NCI-H69 (cell line): ENCODE results near the gene ZNF280B.
"Not testable (repeated sequence)": the region's sequence is repeated elsewhere in the genome, so short reads cannot be mapped to it uniquely, and the experiment has no call there.

Source experiments
- DNase-seq: peaks from one replicate; lab custom pipeline; 2025; lab: John Stamatoyannopoulos, UW

The ZNF280B gene

DNA sequence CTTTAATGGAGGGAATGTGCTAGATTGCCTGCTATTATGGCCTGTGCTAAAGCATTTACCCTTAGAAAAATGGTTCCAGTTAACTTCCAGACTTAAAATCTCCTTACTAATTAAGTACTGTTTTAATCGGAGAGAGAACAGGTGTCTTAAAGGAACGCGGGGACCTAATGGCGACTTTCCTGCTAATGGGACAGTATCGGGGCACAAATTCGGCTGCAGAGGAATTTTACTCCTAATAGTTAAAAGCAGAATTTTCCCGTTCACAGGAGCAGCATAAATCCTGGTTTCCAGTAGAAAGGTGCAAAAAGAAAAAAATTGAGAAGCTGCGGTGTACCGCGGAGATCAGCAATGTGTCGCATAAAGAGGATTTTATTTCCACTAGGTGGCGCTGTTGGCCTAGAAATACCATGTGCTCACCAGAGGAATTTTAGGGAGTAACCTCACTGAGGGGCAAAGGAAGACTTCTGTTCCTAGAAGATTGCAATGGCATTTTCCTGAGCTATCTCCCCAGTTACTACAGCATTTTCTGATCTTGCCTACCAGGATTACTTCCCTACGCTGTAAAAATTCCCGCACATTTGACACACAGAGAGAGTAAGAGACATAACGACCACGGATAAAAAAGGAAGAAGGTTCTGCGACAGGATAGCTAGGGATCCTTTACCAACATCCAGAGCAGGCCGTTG, 44.5 kb downstream of the ZNF280B start:
- peak; percentile 76 for DNase-seq

DNA sequence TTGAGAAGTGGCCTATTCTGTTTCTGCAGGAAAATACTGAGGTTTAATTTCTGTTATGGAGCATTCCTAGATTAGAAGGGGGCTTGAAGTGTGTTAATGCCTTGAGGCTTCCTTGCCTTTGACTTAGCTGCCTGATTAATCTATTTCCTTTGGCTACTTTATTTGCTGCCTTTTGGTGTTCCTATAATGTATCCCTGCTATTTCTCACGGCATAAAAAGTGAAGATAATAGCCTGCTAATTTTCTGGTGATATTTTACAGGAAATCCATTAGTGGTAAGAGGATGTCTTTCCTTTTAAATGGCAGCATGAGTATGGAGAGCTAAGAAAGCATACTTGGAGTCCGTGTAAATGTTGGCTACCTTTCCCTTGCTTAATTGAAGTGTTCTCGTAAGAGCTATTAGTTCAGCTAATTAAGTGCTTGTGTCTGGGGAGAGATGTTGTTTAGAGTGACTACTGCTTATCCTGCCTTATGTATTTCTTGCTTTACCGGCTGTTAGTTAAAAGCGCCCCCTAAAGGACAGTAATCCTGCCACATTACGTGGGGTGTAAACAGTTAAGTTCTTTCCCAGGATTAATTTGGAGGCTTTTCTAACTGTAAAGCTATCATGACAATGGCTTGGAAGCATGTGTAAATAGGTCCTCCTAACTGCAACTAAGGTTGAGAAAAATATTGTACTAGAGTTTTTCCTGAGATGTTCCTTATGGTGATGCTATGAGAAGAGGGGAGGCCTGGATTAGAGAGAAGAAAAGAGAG, 45.6 kb downstream of the ZNF280B start:
- DNase-seq, result peak; percentile 75

GRCh38 chr22:22461583-22461982, 47.0 kb downstream of the ZNF280B start:
- no peak for DNase-seq

DNA sequence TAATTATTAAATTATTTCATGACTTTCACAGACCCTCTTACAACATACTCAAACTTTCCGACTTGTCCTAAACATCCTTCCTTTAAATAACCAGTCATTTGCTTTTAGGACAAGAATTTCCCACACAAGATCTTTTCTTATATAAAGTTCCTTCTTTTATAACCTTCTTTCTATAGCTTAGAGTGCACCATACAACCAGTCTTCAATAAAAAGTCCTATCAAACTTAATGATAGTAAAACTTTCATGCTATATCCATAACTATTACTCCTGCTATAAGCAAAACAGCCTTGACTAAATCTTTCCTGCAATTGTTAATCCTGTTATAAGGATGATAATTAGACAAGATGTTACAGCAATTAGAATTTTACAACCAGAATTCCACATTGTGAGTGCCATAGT, 47.4 kb downstream of the ZNF280B start:
- no peak for DNase-seq

DNA sequence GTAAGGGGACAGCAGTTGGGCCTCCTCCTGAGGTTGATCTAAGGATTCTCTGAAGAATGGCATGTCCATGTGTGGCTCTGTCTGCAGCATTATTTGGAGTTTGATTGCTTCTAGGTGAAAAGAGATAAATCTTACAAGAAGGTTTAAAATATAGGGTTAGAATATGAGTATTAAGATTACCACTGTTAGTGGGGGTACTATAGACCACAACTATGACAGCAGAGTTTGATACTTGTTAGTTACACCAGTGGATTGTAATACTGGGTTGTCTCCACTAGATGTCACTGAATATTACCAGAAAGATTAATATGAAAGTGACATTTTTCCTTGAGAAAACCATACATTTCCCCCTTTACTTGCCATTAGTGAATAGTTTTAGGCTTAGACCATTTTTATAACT, 47.9 kb downstream of the ZNF280B start:
- DNase-seq, result peak; percentile 30

GRCh38 chr22:22460060-22460459, 48.5 kb downstream of the ZNF280B start:
- no peak for DNase-seq

DNA sequence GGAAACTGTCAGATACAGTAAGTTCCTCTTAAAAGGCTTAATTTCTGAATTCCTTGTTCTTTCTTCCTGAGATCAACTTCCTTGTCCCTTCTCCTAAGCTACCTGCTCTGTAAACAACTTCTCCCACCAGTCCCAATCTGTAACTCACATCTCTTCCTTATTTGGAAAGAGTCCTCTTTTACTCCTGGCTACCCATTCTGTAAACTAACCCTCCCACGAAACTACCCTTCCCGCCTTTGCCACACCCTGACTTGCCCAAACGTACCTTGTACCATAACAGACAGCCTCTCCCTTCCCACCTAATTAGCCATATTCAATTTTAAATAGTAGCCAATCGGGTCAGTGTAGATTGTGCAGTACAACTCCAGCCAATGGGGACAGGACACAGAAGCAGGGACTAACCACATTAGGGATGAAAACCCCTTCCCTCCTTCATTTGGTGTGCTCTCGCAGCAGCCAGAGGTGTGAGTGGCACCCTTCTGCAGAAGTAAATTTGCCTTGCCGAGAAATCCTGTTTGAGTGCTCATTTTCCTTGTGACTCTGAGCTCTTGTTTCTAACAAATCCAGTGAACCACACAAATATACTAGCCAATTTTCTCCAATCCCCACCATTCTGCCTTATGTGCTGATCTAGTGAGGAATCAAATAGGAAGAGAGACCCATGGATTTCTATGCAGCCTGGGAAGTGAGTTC, 49.5 kb downstream of the ZNF280B start:
- DNase-seq, result no peak

GRCh38 chr22:22458387-22458786, 50.2 kb downstream of the ZNF280B start:
- no peak for DNase-seq

GRCh38 chr22:22454997-22455396, 53.5 kb downstream of the ZNF280B start:
- DNase-seq, result no peak

DNA sequence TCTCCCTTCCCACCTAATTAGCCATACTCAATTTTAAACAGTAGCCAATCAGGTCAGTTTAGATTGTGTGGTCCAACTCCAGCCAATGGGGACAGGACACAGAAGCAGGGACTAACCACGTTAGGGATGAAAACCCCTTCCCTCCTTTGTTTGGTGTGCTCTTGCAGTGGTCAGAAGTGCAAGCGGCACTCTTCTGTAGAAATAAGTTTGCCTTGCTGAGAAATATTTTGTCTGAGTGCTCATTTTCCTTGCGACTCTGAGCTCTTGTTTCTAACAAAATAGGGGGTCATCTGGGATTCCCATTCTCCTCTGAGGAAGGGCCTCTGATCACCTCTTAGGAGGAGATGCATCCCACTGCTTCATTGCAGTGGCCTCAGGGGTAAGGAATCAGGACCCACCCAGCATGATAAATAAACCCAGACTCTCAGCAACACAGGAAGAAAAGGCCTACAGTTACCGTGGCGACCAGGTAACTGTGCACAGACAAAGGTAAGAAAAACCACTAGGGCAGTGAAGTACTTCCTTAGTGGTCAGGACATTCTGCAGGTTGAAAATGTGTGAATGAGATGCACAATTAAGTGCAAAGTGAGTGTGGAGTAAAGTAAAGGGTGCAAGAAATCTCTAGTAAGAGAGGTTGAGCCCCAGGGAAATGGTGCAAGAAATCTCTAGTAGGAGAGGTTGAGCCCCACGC, 55.4 kb downstream of the ZNF280B start:
- no peak for DNase-seq

DNA sequence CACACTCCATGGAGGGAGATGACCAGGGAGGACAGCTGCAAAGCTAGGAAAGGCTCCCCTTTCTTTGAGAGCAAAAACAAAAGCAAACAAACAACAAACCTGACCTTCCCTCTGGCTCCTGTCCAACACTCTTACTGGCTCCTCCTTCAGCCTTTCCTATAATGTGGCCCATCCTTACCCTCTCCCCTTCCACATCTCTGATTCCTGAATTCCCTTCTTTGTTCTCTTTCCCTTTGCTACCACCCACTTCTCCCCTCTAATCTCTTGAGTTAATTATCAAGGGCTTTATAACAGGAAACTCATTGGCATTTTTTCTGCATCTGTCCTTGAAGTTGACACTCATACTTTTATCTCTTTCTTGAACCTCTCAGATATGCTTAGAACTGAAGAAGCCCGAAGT, 56.3 kb downstream of the ZNF280B start:
- DNase-seq, result peak; percentile 51

- peak; percentile 20 for DNase-seq
These were observed 58.2 kb downstream of the ZNF280B start for GRCh38 chr22:22450343-22450839.

DNA sequence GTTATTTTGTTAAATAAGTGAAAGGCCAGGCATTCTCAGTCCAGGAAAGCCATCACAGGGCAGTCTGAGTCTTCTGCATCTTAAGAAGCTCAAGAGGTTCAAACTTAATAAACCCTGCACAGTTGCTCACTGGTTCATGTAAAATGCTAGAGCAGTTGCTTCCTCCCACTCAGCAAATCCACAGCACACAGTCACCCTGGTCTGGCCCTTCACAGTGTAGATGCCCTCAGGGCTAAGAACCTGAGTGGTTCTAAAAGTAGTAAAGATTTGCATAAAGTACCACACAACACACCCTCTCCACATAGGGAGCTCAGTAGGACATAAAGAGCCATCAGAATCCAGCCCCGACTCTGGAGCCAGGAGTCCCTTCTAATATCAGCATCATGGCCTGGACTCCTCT, 58.7 kb downstream of the ZNF280B start:
- no peak for DNase-seq

- peak; percentile 52 for DNase-seq
These were observed 62.0 kb downstream of the ZNF280B start for GRCh38 chr22:22446517-22446916.

GRCh38 chr22:22444007-22444589, 64.4 kb downstream of the ZNF280B start:
- not testable (repeated sequence) for DNase-seq

- no peak for DNase-seq
These were observed 65.4 kb downstream of the ZNF280B start for GRCh38 chr22:22442928-22443709.

DNA sequence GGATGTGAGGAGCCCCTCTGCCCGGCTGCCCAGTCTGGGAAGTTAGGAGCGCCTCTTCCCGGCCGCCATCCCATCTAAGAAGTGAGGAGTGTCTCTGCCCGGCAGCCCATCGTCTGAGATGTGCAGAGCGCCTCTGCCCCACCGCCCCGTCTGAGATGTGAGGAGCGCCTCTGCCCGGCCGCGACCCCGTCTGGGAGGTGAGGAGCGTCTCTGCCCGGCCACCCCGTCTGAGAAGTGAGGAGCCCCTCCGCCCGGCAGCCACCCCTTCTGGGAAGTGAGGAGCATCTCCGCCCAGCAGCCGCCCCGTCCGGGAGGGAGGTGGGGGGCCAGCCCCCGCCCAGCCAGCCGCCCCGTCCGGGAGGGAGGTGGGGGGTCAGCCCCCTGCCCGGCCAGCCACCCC, 66.9 kb downstream of the ZNF280B start:
- not testable (repeated sequence) for DNase-seq

DNA sequence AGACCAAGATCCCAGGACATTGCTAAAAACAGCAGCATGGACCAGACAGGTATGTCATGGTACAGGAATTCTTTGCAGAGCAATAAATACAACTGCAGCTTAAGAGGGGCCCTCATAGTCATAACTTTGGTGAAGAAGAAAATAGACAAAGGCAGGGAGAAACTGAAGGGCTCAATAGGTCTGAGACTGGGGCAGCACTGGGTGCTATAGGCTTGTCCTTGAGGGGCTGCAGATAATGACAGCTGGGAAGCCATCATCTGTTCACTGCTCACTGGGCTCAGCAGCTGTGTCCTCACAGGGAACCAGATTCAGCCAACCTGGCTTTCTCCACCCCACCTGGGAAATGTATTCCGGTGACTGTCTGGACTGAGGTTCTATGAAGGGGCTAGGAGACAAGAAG, 68.4 kb downstream of the ZNF280B start:
- no peak for DNase-seq
